ENCODE data around the gene TCF7L1.

DNA sequence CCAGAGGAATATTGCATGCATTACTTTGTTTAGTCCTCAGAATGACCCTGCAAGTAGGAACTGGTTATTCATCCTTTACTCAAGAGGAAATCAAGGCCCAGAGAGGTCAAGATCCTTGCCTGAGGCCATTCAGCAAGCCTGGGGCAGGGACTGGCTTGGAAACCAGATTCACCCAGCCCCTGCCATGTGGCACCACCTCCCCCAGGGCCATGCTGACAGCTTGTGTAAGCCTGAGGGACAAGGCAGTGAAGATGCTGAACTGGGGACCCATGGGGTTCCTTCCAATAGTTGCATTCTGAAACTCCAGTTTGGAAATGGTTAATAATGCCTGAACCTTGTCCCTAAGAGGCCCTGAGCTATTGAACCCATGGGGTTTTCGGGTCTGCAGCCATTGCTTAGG, 24.2 kb downstream of the TCF7L1 start:
- TF ChIP-seq SMC3 (conservative IDR thresholded peaks at IDR 0.05; ENCODE audit: insufficient read depth, low read depth, low read length) (no peak), ZNF57 (CRISPR knock-in tag; IDR thresholded peaks at IDR 0.05) (no peak), SIN3A (IDR thresholded peaks at IDR 0.05; ENCODE audit: borderline replicate concordance in 2 of 2, control insufficient read depth in 1 of 2, low read depth in 2 of 2, low read length in 2 of 2) (no peak), CTCF (IDR thresholded peaks at IDR 0.05 in 2 of 3, conservative IDR thresholded peaks at IDR 0.05 in 1 of 3; ENCODE audit: insufficient read depth in 2 of 3, low read depth in 1 of 3, low read length in 3 of 3) (no peak), TCF7L2 (IDR thresholded peaks at IDR 0.05; ENCODE audit: low read depth, low read length) (no peak), TAF1 (IDR thresholded peaks at IDR 0.05; ENCODE audit: control insufficient read depth, extremely low read depth, insufficient read depth, low read length, severe bottlenecking) (no peak), JUND (IDR thresholded peaks at IDR 0.05; ENCODE audit: borderline replicate concordance, low read depth, low read length) (no peak), JUND (tag; IDR thresholded peaks at IDR 0.05; ENCODE audit: borderline replicate concordance, low read depth, low read length) (no peak), POLR2A (conservative IDR thresholded peaks at IDR 0.05) (no peak), EGR1 (conservative IDR thresholded peaks at IDR 0.05) (no peak), FIP1L1 (IDR thresholded peaks at IDR 0.05; ENCODE audit: low read depth, low read length, poor library complexity, severe bottlenecking) (no peak), POLR2AphosphoS5 (IDR thresholded peaks at IDR 0.05; ENCODE audit: control insufficient read depth, insufficient read depth, low read depth, low read length) (no peak)
- TF ChIP-seq, protein P1, sequence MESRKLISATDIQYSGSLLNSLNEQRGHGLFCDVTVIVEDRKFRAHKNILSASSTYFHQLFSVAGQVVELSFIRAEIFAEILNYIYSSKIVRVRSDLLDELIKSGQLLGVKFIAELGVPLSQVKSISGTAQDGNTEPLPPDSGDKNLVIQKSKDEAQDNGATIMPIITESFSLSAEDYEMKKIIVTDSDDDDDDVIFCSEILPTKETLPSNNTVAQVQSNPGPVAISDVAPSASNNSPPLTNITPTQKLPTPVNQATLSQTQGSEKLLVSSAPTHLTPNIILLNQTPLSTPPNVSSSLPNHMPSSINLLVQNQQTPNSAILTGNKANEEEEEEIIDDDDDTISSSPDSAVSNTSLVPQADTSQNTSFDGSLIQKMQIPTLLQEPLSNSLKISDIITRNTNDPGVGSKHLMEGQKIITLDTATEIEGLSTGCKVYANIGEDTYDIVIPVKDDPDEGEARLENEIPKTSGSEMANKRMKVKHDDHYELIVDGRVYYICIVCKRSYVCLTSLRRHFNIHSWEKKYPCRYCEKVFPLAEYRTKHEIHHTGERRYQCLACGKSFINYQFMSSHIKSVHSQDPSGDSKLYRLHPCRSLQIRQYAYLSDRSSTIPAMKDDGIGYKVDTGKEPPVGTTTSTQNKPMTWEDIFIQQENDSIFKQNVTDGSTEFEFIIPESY (CRISPR knock-in tag; IDR thresholded peaks at IDR 0.05): no peak

Measured in K562 (cell line).